ENCODE data around the gene APOBR. TPM values are rescaled to one million over a fixed set of nuclear protein-coding genes. Genes with fewer than 3 reads are reported as not detected.

The APOBR gene
- total and polyA plus RNA-seq, 3 donors from 2014 or later = 2.1 to 3.1 (median 2.9) TPM

DNA sequence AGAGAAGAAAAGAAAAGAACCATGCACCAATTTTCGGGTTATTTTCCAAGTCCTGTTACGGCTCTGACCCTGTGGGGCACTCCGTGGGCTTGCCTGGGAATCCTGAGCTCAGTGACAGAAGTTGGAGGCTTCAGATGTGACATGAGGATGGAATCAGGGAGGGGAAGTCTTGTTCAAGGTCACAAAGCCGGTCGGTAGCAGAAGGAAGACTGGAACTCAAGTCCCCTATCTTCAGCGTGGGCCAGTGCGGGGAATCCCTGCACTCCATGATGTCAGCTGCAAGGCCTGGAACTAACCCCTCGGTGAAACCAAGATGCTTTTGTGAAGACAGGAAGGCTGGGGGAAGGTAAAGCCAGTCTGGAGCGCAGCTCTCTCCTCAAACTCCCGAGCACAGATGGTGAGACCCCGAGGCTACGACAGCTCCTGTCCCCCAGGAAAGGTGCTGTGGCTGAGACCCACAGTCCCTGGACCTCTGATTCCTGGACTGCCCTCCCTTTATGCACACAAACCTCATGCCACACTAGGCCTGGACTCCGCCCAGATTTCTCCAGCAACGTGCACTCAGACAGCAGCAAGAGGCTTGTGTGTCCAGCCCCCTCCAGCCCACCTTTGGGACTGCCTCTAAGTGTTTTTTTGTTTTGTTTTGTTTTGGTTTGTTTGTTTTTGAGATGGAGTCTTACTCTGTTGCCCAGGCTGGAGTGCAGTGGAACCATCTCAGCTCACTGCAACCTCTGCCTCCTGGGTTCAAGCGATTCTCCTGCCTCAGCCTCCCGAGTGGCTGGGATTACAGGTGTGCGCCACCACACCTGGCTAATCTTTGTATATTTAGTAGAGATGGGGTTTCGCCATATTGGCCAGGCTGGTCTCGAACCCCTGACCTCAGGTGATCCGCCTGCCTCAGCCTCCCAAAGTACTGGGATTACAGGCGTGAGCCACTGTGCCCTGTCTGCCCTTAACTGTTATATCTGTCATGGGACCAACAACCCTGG, 17.7 kb downstream of the APOBR start:
- H3K4me3 ChIP-seq = no peak overlapping the region
- no peaks in the 10 kb centered on the region for H3K27me3 ChIP-seq
- no peaks in the 10 kb centered on the region for H3K36me3 ChIP-seq (ENCODE audit: low read depth, missing control alignments)
- H3K9me3 ChIP-seq = no peaks in the 10 kb centered on the region
- no peak for DNase-seq
- H3K4me1 ChIP-seq = no peaks in the 10 kb centered on the region
- H3K27ac ChIP-seq = no peak overlapping the region
- intact Hi-C loops (cut with DNase I; ENCODE audit: low total_unique reads) = no loop called here
- WGBS, 2 donors = 82% methylated on average over 18 to 21 of the region's 21 CpGs
- TF ChIP-seq POLR2A (IDR thresholded peaks at IDR 0.05) = no peak
- TF ChIP-seq, protein P1, sequence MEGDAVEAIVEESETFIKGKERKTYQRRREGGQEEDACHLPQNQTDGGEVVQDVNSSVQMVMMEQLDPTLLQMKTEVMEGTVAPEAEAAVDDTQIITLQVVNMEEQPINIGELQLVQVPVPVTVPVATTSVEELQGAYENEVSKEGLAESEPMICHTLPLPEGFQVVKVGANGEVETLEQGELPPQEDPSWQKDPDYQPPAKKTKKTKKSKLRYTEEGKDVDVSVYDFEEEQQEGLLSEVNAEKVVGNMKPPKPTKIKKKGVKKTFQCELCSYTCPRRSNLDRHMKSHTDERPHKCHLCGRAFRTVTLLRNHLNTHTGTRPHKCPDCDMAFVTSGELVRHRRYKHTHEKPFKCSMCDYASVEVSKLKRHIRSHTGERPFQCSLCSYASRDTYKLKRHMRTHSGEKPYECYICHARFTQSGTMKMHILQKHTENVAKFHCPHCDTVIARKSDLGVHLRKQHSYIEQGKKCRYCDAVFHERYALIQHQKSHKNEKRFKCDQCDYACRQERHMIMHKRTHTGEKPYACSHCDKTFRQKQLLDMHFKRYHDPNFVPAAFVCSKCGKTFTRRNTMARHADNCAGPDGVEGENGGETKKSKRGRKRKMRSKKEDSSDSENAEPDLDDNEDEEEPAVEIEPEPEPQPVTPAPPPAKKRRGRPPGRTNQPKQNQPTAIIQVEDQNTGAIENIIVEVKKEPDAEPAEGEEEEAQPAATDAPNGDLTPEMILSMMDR (IDR thresholded peaks at IDR 0.05) = no peak

- Histone ChIP-seq H3K27me3 (no peaks in the 10 kb centered on the region), H3K27ac (no peak overlapping the region), H3K4me3 (no peak overlapping the region), H3K36me3 (ENCODE audit: low read depth, missing control alignments) (no peaks in the 10 kb centered on the region), H3K9me3 (no peaks in the 10 kb centered on the region), H3K4me1 (no peaks in the 10 kb centered on the region)
- no peak for DNase-seq
- intact Hi-C loops (cut with DNase I; ENCODE audit: low total_unique reads) = no loop called here
- no peak for TF ChIP-seq POLR2A (IDR thresholded peaks at IDR 0.05)
- TF ChIP-seq, protein P1 (IDR thresholded peaks at IDR 0.05) = no peak
- 60 to 73% methylated on average over 12 of the region's 12 CpGs for WGBS, 2 donors
Measured at GRCh38 chr16:28513484-28514181, 19.2 kb downstream of the APOBR start.

- no peaks in the 10 kb centered on the region for H3K4me1 ChIP-seq
- no peak overlapping the region for H3K4me3 ChIP-seq
- intact Hi-C loops (cut with DNase I; ENCODE audit: low total_unique reads) = no loop called here
- WGBS, 2 donors = 89 to 94% methylated on average over 3 to 7 of the region's 7 CpGs
- TF ChIP-seq, protein P1 (IDR thresholded peaks at IDR 0.05) = no peak
- no peak for TF ChIP-seq POLR2A (IDR thresholded peaks at IDR 0.05)
- no peaks in the 10 kb centered on the region for H3K9me3 ChIP-seq
- no peaks in the 10 kb centered on the region for H3K27me3 ChIP-seq
- no peaks in the 10 kb centered on the region for H3K36me3 ChIP-seq (ENCODE audit: low read depth, missing control alignments)
- no peak for DNase-seq
- no peak overlapping the region for H3K27ac ChIP-seq
Measured at GRCh38 chr16:28514246-28514645, 19.8 kb downstream of the APOBR start.

DNA sequence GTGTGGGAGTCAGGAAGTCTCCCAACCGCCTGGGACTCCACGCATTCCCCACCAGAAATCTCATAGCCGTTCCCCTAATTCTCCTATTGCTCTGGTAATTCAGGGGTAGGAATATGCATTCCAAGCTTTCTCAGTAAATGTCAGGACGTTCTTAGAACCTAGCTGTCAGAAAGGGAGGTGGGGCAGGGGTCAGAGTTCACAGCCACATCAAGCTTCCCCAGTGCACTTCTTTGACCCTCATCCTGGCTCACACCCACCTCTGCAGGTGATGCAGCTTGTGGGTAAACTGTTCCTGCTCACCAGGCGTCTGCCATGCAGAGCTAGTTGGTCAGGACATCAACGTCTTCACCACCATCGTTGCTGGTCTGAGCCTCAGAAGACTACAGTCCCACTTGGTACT, 26.2 kb downstream of the APOBR start:
- peaks cover 20% of the 10 kb centered on the region for H3K4me1 ChIP-seq
- no peaks in the 10 kb centered on the region for H3K36me3 ChIP-seq (ENCODE audit: low read depth, missing control alignments)
- no peaks in the 10 kb centered on the region for H3K27me3 ChIP-seq
- intact Hi-C loops (cut with DNase I; ENCODE audit: low total_unique reads) = no loop called here
- 86 to 89% methylated on average over 7 of the region's 7 CpGs for WGBS, 2 donors
- TF ChIP-seq, protein P1 (IDR thresholded peaks at IDR 0.05) = no peak
- TF ChIP-seq POLR2A (IDR thresholded peaks at IDR 0.05) = no peak
- H3K4me3 ChIP-seq = no peak overlapping the region
- DNase-seq = no peak
- H3K27ac ChIP-seq = no peak overlapping the region
- H3K9me3 ChIP-seq = no peaks in the 10 kb centered on the region

Data from testis (tissue), 3 donors.